ENCODE measurements around the gene ATP5MC2.

GRCh38 chr12:53664191-53664590 lies 11.7 kb downstream of the ATP5MC2 start:
- TF ChIP-seq CTCF (IDR thresholded peaks at IDR 0.05) (no peak), ZFX (IDR thresholded peaks at IDR 0.05; ENCODE audit: borderline replicate concordance) (no peak)
